Keratinocyte (primary cell): ENCODE data around the gene TMEM54. TPM values are rescaled to one million over a fixed set of nuclear protein-coding genes. Genes with fewer than 3 reads are reported as not detected.

Experiments
- DNase-seq: peaks from one replicate; pipeline ENCODE4 v3.0.0-alpha.2; 2011; ENCODE audit warnings: low read depth, missing footprints, low spot score
- FAIRE-seq: peaks from 2 replicates; lab custom pipeline; 2011; peaks lifted over from hg19 to GRCh38; lab: Jason Lieb, UNC
- H2AFZ ChIP-seq: 2 replicates; pipeline ENCODE4 v1.6.0; 2012; ENCODE audit warnings: low read length, control low read depth, inconsistent platforms; ENCODE audit not compliant: control insufficient read depth
- H3K27ac ChIP-seq: 2 replicates; pipeline ENCODE4 v1.5.1; 2011; ENCODE audit warnings: low read length; ENCODE audit not compliant: control insufficient read depth, insufficient read depth
- H3K27me3 ChIP-seq: 3 replicates; pipeline ENCODE4 v1.6.0; 2011; ENCODE audit warnings: low read length; ENCODE audit not compliant: control insufficient read depth, insufficient read depth; ENCODE audit errors: extremely low read depth
- H3K36me3 ChIP-seq, 2 experiments: 2 replicates in 1 of 2; 3 replicates in 1 of 2; pipeline ENCODE4 v1.5.1; 2011; ENCODE audit warnings: low read length in 2 of 2, mild to moderate bottlenecking in 1 of 2; ENCODE audit not compliant: control insufficient read depth in 2 of 2, insufficient read depth in 2 of 2; ENCODE audit errors: extremely low read depth in 1 of 2
- H3K4me1 ChIP-seq: 3 replicates; pipeline ENCODE4 v1.5.1; 2011; ENCODE audit warnings: low read length; ENCODE audit not compliant: control insufficient read depth, insufficient read depth; ENCODE audit errors: extremely low read depth
- H3K4me2 ChIP-seq: 3 replicates; pipeline ENCODE4 v1.6.0; 2011; ENCODE audit warnings: low read depth, low read length; ENCODE audit not compliant: control insufficient read depth, insufficient read depth; ENCODE audit errors: extremely low read depth
- H3K4me3 ChIP-seq, 3 experiments: fragments of 200-600 bp in 1 of 3; sonication (generic) in 1 of 3; 2 replicates in 2 of 3; 3 replicates in 1 of 3; pipeline ENCODE4 v1.5.1; 2011 to 2016; ENCODE audit warnings: low read length in 3 of 3, mild to moderate bottlenecking in 3 of 3, control low read depth in 2 of 3, inconsistent platforms in 1 of 3, low read depth in 1 of 3, mixed read lengths in 1 of 3, mixed run types in 1 of 3, moderate library complexity in 1 of 3; ENCODE audit not compliant: control insufficient read depth in 2 of 3, insufficient read depth in 2 of 3; ENCODE audit errors: extremely low read depth in 1 of 3
- H3K79me2 ChIP-seq: 2 replicates; pipeline ENCODE4 v1.6.0; 2012; ENCODE audit warnings: low read length; ENCODE audit not compliant: control insufficient read depth, insufficient read depth
- H3K9ac ChIP-seq: 3 replicates; pipeline ENCODE4 v1.6.0; 2011; ENCODE audit warnings: low read length; ENCODE audit not compliant: control insufficient read depth, insufficient read depth; ENCODE audit errors: extremely low read depth
- H3K9me1 ChIP-seq: 3 replicates; pipeline ENCODE4 v1.6.0; 2011; ENCODE audit warnings: low read length; ENCODE audit not compliant: control insufficient read depth, insufficient read depth; ENCODE audit errors: extremely low read depth
- H3K9me3 ChIP-seq: 2 replicates; pipeline ENCODE4 v1.5.1; 2012; ENCODE audit warnings: low read depth, low read length; ENCODE audit not compliant: control insufficient read depth
- H4K20me1 ChIP-seq: 3 replicates; pipeline ENCODE4 v1.6.0; 2011; ENCODE audit warnings: low read length; ENCODE audit not compliant: control insufficient read depth, insufficient read depth; ENCODE audit errors: extremely low read depth
- EZH2 ChIP-seq: IDR thresholded peaks from one replicate; pipeline ENCODE4 v1.6.1; 2012; ENCODE audit warnings: inconsistent platforms, mild to moderate bottlenecking, low read length, moderate library complexity
- dilution Hi-C: fragments of 300-500 bp; cut with MboI; formaldehyde crosslinking; loops from one replicate; pipeline ENCODE4 v1.7.0; 2020; ENCODE audit warnings: low sequenced_read_pairs; ENCODE audit not compliant: extremely low pct_ligation_motif_present
- polyA plus RNA-seq, 5 experiments: library from polyadenylated mRNA; depleted of rRNA in 3 of 5; stranded (reverse) in 3 of 5; stranded (forward) in 1 of 5; unstranded in 1 of 5; fragments of >200 nt; gene quantifications; 1 replicate in 1 of 5; 2 replicates in 3 of 5; 3 replicates in 1 of 5; pipeline versions ENCODE4 v1.2.1 to v1.2.3, GENCODE V29; 2011 to 2012; ENCODE audit warnings: missing spikeins in 2 of 5, low read depth in 1 of 5, low replicate concordance in 1 of 5
- TF ChIP-seq, protein P1 (sequence below), 3 experiments: IDR thresholded peaks in 1 of 3; conservative IDR thresholded peaks in 1 of 3; optimal IDR thresholded peaks in 1 of 3; 2 replicates in 2 of 3; 3 replicates in 1 of 3; pipeline versions ENCODE3 to v1.5.1; 2011; ENCODE audit warnings: low read length in 3 of 3, mild to moderate bottlenecking in 3 of 3, moderate library complexity in 2 of 3, control low read depth in 1 of 3, inconsistent platforms in 1 of 3; ENCODE audit not compliant: insufficient read depth in 2 of 3; ENCODE audit errors: extremely low read depth in 1 of 3

The TMEM54 gene
- polyA plus RNA-seq, 1 donor (not counting 4 experiments of a cell fraction or from before 2014, with no cell fraction given) = 59.4 TPM

DNA sequence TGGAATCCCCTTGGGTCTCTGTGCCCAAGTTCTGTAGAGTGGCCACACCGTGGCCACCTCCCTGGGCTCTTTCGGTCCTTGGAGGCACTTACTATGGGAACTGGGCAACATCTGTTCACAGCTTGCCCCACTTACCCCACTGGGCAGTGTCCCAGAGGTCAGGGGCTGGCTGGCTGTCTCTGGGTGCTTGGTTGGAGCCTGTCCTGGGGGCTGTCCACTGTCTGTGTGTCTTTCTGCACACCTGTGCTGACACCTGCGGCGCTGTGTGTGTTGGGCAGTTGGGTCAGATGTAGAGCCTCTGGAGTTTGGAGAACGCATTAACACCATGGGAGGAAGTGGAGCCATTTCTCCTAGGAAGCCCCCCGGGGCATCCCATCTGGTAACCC lies 1.3 kb upstream of the TMEM54 start:
- Histone ChIP-seq H3K27ac (no peak overlapping the region), H3K4me3 (no peak overlapping the region), H3K9me3 (no peaks in the 10 kb centered on the region), H3K4me2 (no peak overlapping the region), H4K20me1 (no peaks in the 10 kb centered on the region), H3K9me1 (no peaks in the 10 kb centered on the region), H2AFZ (no peak overlapping the region), H3K4me1 (peaks cover 15% of the 10 kb centered on the region), H3K36me3 (no peaks in the 10 kb centered on the region), H3K79me2 (peaks cover 9% of the 10 kb centered on the region), H3K9ac (no peak overlapping the region), H3K27me3 (no peaks in the 10 kb centered on the region)
- dilution Hi-C loops = no loop called here
- DNase-seq = no peak
- no peak for TF ChIP-seq EZH2
- TF ChIP-seq, protein P1, sequence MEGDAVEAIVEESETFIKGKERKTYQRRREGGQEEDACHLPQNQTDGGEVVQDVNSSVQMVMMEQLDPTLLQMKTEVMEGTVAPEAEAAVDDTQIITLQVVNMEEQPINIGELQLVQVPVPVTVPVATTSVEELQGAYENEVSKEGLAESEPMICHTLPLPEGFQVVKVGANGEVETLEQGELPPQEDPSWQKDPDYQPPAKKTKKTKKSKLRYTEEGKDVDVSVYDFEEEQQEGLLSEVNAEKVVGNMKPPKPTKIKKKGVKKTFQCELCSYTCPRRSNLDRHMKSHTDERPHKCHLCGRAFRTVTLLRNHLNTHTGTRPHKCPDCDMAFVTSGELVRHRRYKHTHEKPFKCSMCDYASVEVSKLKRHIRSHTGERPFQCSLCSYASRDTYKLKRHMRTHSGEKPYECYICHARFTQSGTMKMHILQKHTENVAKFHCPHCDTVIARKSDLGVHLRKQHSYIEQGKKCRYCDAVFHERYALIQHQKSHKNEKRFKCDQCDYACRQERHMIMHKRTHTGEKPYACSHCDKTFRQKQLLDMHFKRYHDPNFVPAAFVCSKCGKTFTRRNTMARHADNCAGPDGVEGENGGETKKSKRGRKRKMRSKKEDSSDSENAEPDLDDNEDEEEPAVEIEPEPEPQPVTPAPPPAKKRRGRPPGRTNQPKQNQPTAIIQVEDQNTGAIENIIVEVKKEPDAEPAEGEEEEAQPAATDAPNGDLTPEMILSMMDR (optimal IDR thresholded peaks at IDR 0.05 in 1 of 3, IDR thresholded peaks at IDR 0.05 in 1 of 3, conservative IDR thresholded peaks at IDR 0.05 in 1 of 3; ENCODE audit: extremely low read depth in 1 of 3, insufficient read depth in 2 of 3, low read length in 3 of 3) = no peak
- no peak for FAIRE-seq

DNA sequence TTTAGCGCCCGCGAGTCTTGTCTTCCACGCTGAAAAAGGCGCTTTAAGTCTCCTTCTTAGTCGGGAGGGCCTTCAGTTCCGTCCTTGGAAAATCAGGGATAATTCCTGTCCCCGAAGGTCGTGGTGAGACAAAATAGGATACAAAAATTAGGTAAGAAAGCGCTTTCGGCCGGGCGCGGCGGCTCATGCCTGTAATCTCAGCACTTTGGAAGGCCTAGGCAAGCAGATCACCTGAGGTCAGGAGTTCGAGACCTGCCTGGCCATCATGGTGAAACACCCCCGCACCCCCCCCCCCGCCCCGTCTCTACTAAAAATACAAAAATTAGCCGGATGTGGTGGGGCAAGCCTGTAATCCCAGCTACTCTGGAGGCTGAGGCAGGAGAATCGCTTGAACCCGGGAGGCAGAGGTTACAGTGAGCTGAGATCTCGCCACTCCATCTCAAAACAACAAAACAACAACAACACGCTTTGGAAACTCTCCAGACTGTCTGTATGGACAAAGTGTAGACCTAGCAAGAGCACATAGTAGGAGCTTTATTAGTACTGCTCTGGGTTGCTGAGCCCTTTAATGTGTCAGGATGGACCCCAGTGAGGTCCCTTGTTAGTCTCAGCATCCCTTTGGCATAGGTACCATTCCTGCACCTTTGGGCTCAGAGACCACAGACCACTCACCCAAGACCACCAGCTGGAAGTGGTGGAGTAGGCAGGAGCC lies 790 bp upstream of the TMEM54 start:
- H3K4me2 ChIP-seq = peak overlapping the region; percentile 68
- peak overlapping the region; percentile 52 to 68 (median 67) for H3K4me3 ChIP-seq
- peak overlapping the region; percentile 77 for H3K9ac ChIP-seq
- DNase-seq (no peak), FAIRE-seq (no peak)
- peaks cover 9% of the 10 kb centered on the region for H3K79me2 ChIP-seq
- no peak for TF ChIP-seq EZH2
- TF ChIP-seq, protein P1 (optimal IDR thresholded peaks at IDR 0.05 in 1 of 3, IDR thresholded peaks at IDR 0.05 in 1 of 3, conservative IDR thresholded peaks at IDR 0.05 in 1 of 3; ENCODE audit: extremely low read depth in 1 of 3, insufficient read depth in 2 of 3, low read length in 3 of 3) = no peak
- H3K9me3 ChIP-seq = no peaks in the 10 kb centered on the region
- peak overlapping the region; percentile 56 for H3K27ac ChIP-seq
- peak overlapping the region; percentile 65 for H2AFZ ChIP-seq
- no peaks in the 10 kb centered on the region for H4K20me1 ChIP-seq
- dilution Hi-C loops = no loop called here
- H3K36me3 ChIP-seq = peaks cover 0 to under 1% of the 10 kb centered on the region in 2 experiments
- peaks cover 20% of the 10 kb centered on the region for H3K4me1 ChIP-seq
- no peaks in the 10 kb centered on the region for H3K9me1 ChIP-seq
- no peaks in the 10 kb centered on the region for H3K27me3 ChIP-seq
